Stomach (tissue), 4 donors: ENCODE results near the gene SORCS1.

Experiments used
- POLR2A ChIP-seq, 4 donors: fragments of 450-650 bp; IDR thresholded peaks; one replicate each; pipeline ENCODE4 v1.6.1; 2016; ENCODE audit warnings: antibody characterized with exemption in 4 of 4, control low read depth in 2 of 4, mild to moderate bottlenecking in 1 of 4, moderate library complexity in 1 of 4
- TF ChIP-seq, protein P1 (sequence below), 7 experiments: fragments of 450-650 bp in 4 of 7; fragments of 200-600 bp in 3 of 7; sonication (generic) in 3 of 7; IDR thresholded peaks; one replicate each; pipeline ENCODE4 v1.5.1; 2016 to 2019; ENCODE audit warnings: antibody characterized with exemption in 7 of 7, control low read depth in 2 of 7, mild to moderate bottlenecking in 1 of 7

DNA sequence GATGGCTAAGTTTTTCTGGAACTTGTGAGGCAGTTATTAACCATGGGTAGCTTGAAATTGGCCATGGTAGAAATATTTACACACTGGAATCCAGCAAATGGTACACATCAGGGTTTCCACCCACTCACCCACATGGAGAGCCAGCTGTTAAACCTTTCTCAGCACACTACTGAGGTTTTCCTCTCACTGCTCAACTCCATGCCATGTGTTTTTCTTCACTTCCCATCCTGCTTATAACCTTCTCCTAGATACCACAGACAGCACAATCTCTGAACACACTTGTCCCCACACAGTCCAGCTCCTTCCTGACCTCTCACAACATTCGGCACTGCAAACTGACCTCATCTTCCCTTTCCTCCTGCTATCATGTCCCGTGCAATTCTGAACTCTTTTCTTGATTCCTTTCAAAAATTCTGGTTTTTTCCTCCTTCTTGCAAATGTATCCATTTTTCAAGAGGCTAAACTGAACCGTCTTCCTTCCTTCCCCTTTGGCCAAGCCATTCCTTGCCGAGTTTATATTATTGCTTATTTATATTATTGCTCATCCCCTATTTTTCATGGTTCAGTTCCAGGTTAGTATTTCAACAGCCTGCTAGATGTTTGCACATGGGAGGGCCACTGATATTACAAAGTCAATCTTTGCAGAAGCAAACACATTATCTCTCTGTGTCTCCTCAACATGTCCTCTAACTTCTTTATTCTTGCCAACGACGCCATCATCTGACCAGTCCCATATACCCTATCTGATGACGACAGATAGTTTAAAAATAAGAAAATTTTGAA lies 606.4 kb downstream of the SORCS1 start:
- TF ChIP-seq POLR2A (IDR thresholded peaks at IDR 0.05): no peak
- TF ChIP-seq, protein P1, sequence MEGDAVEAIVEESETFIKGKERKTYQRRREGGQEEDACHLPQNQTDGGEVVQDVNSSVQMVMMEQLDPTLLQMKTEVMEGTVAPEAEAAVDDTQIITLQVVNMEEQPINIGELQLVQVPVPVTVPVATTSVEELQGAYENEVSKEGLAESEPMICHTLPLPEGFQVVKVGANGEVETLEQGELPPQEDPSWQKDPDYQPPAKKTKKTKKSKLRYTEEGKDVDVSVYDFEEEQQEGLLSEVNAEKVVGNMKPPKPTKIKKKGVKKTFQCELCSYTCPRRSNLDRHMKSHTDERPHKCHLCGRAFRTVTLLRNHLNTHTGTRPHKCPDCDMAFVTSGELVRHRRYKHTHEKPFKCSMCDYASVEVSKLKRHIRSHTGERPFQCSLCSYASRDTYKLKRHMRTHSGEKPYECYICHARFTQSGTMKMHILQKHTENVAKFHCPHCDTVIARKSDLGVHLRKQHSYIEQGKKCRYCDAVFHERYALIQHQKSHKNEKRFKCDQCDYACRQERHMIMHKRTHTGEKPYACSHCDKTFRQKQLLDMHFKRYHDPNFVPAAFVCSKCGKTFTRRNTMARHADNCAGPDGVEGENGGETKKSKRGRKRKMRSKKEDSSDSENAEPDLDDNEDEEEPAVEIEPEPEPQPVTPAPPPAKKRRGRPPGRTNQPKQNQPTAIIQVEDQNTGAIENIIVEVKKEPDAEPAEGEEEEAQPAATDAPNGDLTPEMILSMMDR (IDR thresholded peaks at IDR 0.05): no peak
